VCaP (cell line): ENCODE data around the gene SAPCD2.

Experiments used
- H3K27ac ChIP-seq: fragments of 450-650 bp; 2 replicates; pipeline ENCODE4 v1.5.1; 2017
- CTCF ChIP-seq: fragments of 450-650 bp; conservative IDR thresholded peaks from 2 replicates; pipeline ENCODE4 v1.5.1; 2017; ENCODE audit warnings: mild to moderate bottlenecking, moderate library complexity

SAPCD2 gene

GRCh38 chr9:137030538-137031527 is 39.5 kb downstream of the SAPCD2 start:
- no peak for TF ChIP-seq CTCF
- H3K27ac ChIP-seq = no peak overlapping the region

GRCh38 chr9:137030006-137030405 is 40.4 kb downstream of the SAPCD2 start:
- H3K27ac ChIP-seq = no peak overlapping the region
- TF ChIP-seq CTCF = no peak

GRCh38 chr9:137029058-137029936 is 41.1 kb downstream of the SAPCD2 start:
- peak; percentile 97 for TF ChIP-seq CTCF
- H3K27ac ChIP-seq = peak overlapping the region; percentile 93

- peak overlapping the region; percentile 93 for H3K27ac ChIP-seq
- peak; percentile 74 for TF ChIP-seq CTCF
Observed at GRCh38 chr9:137028263-137029057, 41.9 kb downstream of the SAPCD2 start.

GRCh38 chr9:137027369-137028262 is 42.7 kb downstream of the SAPCD2 start, which contains the start of gene ABCA2:
TSS of gene ABCA2 (minus strand) at chr9:137028237. CDS start at chr9:137028140, 97 bp downstream.
- no peak for TF ChIP-seq CTCF
- H3K27ac ChIP-seq = peak within 1 kb of the TSS; percentile 93

- H3K27ac ChIP-seq = peak overlapping the region; percentile 93
- TF ChIP-seq CTCF = no peak
Observed at GRCh38 chr9:137026828-137027227, 43.5 kb downstream of the SAPCD2 start.
